ENCODE results near the gene CLEC12A.

CLEC12A gene

DNA sequence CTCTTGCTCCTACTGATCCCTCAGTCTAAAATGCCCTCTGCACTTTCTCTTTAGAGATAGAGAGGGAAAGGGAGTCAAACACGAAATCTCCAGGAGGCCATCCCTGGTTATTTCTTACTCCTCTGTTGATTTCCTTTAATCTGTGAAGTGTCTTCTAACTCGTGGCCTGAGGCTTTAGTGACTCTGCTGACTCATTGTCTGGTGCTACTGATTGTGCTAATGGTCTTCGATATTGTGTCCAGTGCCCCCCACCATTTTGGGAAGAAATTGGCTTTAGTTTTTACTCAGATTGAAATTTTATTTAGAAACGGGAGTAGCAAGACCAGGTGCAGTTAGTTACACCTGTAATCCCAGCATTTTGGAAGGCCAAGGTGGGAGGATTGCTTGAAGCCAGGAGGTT, 60.1 kb downstream of the CLEC12A start:
- peak; percentile 23 for DNase-seq (ENCODE audit: insufficient read length, low spot score)
- FAIRE-seq, result no peak

GRCh38 chr12:10031771-10032175, 60.6 kb downstream of the CLEC12A start:
- DNase-seq (ENCODE audit: insufficient read length, low spot score) (peak; percentile 48), FAIRE-seq (peak; percentile 48)

GRCh38 chr12:10033783-10034545, 62.8 kb downstream of the CLEC12A start:
- DNase-seq (ENCODE audit: insufficient read length, low spot score), result peak; percentile 7
- no peak for FAIRE-seq

Measured in HTR-8/SVneo (cell line).